Tongue (tissue), 1 donor: ENCODE data around the gene RSRP1. TPM values are rescaled to one million over a fixed set of nuclear protein-coding genes. Genes with fewer than 3 reads are reported as not detected.

Source experiments
- total RNA-seq: library from RNA; depleted of rRNA; stranded (reverse); fragments of >200 nt; gene quantifications from one replicate; pipeline ENCODE4 v1.2.3, GENCODE V29; 2014

RSRP1 gene
- total RNA-seq, 1 donor from 2014 or later, result 90.4 TPM

Other genes with a start within 250 kb of the RSRP1 start
- 46.6 TPM for gene SYF2, start 15.0 kb downstream of the RSRP1 start, total RNA-seq
- 0.92 TPM for gene RHD, start 25.1 kb upstream of the RSRP1 start, total RNA-seq
- 53.5 TPM for gene TMEM50A, start 90.9 kb upstream of the RSRP1 start, total RNA-seq
- 2.2 TPM for gene RHCE, start 173.4 kb upstream of the RSRP1 start, total RNA-seq
- gene MACO1, start 183.4 kb upstream of the RSRP1 start, total RNA-seq, result 18.7 TPM